Astrocyte of the cerebellum (primary cell): ENCODE data around the gene AR.

ENCODE experiments used
- DNase-seq: peaks from one replicate; pipeline ENCODE4 v3.0.0-alpha.2; 2011; ENCODE audit warnings: low read depth
- H3K4me3 ChIP-seq: 2 replicates; pipeline ENCODE4 v1.5.1; 2011; ENCODE audit warnings: mild to moderate bottlenecking, low read depth, low read length, moderate library complexity
- CTCF ChIP-seq: IDR thresholded peaks from 2 replicates; pipeline ENCODE4 v1.5.1; 2012; ENCODE audit warnings: low read length, low read depth, moderate library complexity, mild to moderate bottlenecking; ENCODE audit errors: missing control alignments
- in situ Hi-C: cut with HindIII; loops from 2 replicates; pipeline ENCODE4 v1.10.0; 2017; ENCODE audit warnings: low sequenced_read_pairs

AR gene

GRCh38 chrX:67545036-67545821 lies 1.4 kb downstream of the AR start:
- in situ Hi-C loops = no loop called here
- no peak for TF ChIP-seq CTCF

GRCh38 chrX:67545893-67546495 lies 2.2 kb downstream of the AR start:
- in situ Hi-C loops = no loop called here
- H3K4me3 ChIP-seq = peak overlapping the region; percentile 54
- no peak for DNase-seq
- TF ChIP-seq CTCF = no peak

More at GRCh38 chrX:67545036-67545821, 1.4 kb downstream of the AR start:
- DNase-seq = no peak
- peak overlapping the region; percentile 54 for H3K4me3 ChIP-seq

GRCh38 chrX:67546496-67547423 lies 2.9 kb downstream of the AR start:
- no peak for DNase-seq
- TF ChIP-seq CTCF = no peak
- peak overlapping the region; percentile 54 for H3K4me3 ChIP-seq
- in situ Hi-C loops = no loop called here

GRCh38 chrX:67555578-67556203 lies 11.9 kb downstream of the AR start:
- peak; percentile 75 for TF ChIP-seq CTCF
- in situ Hi-C loops = no loop called here
- H3K4me3 ChIP-seq = no peak overlapping the region
- DNase-seq = no peak

GRCh38 chrX:67558267-67558666 lies 14.4 kb downstream of the AR start:
- no peak for DNase-seq
- no peak for TF ChIP-seq CTCF
- H3K4me3 ChIP-seq = no peak overlapping the region
- in situ Hi-C loops = no loop called here
